GM10266 (cell line): ENCODE results near the gene ENDOD1.
A peak's percentile ranks its signal among the peaks of the same experiment; 100 is the strongest.

ENCODE experiments used
- DNase-seq: peaks from one replicate; pipeline ENCODE4 v3.0.0; 2012; ENCODE audit errors: extremely low spot score
- CTCF ChIP-seq: IDR thresholded peaks from 2 replicates; pipeline ENCODE4 v1.5.1; 2012; ENCODE audit warnings: mild to moderate bottlenecking, low read depth; ENCODE audit not compliant: control insufficient read depth, insufficient read depth; ENCODE audit errors: missing control alignments

Gene ENDOD1

DNA sequence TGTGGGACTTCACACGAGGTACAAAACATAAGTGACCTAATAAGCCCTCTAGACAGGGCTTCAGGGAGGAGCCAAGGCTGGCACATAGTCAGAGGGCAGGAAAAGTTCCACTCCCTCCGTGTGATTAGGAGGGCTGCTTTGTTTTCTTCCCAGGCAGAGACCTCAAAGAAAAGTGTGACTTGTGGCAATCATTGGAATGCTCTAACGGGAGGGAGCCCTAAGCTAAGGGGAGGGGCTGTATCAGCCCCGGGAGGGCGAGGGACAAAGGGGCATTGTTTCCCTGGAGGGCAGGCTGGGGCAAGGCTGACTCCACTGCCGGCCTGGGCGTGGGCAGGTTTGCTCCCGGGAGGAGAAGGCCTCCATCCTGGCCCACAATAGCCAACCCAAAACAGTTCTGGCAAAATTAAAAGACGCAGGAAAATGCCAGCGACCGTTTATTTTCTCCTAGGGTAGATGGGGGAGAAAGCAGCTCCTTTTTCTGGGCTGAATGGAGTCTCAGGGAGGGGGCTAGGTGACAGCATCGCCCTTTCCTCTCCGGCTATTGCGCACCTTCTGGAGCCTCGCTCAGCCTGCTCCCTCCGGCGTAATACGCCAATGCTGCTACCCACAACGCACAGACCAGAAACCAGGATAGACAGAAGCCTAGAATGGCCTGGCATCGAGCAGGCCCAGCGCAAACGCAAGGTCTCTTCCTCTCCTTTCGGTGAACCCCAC lies 60.2 kb downstream of the ENDOD1 start:
- TF ChIP-seq CTCF, result no peak
- DNase-seq, result peak; percentile 13

GRCh38 chr11:95150956-95151684 lies 61.5 kb downstream of the ENDOD1 start:
- peak; percentile 86 for DNase-seq
- TF ChIP-seq CTCF, result peak; percentile 80

DNA sequence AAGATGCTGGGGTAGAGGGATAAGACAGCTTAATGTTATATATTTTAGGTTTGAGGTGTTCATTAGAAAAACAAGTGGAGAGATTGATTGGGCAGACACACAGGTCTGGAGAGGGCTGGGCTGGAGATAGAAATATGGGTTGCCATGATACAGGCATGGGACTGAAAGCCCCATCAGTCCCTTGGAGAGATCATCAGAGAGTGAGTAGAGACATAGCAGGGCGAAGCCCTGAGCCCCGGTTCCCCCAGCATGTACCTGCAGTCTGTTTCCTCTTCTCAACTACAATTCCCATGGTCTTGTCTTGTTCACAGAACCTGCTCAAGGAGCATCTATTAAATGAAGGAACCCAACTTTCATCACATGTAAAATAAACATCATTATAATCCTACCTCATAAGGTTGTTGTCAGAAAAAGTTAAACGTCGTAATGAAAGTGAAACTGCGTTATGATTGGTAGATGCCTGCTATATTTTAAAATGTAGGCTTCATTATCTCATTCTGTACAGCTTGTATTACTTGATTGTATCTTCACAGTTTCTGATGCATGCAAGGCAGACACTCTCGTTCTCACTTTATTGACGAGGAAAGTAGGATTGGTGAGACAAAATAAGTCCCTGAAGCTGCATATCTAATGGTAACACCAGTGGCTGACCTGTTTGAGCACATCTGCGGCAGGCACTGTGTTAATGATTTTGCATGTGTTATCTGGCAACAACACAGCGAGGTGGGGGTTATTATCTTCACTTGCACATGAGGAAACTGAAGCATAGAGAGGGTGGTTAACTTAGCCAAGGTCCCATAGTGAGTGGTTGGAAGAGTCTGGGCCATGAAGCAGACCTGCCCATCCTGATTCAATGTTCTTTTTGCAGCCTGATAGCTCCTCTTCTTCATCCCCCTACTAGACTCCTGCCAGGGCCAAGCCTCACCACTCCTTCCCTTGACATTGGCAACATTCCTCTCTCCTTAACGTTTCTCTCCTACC lies 63.5 kb downstream of the ENDOD1 start:
- TF ChIP-seq CTCF, result no peak
- peak; percentile 30 for DNase-seq

- no peak for TF ChIP-seq CTCF
- no peak for DNase-seq
Measured at GRCh38 chr11:95153857-95154246, 64.2 kb downstream of the ENDOD1 start.

DNA sequence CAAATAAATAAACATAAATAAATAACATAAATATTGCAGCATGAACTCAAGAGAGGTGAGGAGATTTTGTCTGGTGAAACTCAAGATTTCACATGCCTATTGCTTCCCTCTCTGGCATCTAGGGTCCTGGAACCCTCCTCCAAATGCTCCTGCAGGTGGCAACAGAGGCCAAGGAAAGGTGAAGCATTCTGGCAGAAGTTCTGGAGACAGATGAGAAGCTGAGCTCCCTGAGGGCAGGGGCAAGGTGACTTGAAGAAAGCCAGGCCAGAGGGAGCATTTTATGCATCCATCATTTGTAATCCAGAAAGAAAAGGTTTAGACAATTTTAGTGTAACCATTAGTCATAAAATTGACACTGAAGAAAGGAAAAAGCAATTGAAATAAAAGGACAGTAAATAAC lies 64.9 kb downstream of the ENDOD1 start:
- DNase-seq, result peak; percentile 65
- TF ChIP-seq CTCF, result peak; percentile 74

DNA sequence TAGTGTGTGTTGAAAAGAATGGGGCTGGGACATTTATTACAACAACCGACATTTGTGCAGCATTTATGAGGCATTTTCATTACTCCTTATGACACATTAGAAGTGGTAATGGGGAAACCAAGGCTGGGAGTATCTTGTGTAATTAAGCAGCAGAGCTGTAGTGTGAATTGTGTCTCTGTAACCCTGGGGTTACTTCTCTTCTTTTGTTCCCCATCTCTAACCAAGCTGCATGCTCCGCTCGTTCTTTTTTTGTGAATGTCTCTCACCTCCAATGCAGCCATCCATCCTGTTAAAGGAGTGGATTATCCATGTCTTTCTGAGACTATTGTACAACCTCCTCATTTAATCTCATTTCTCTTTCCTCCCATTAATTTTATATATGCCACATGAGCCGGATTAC lies 65.7 kb downstream of the ENDOD1 start:
- no peak for DNase-seq
- no peak for TF ChIP-seq CTCF
